Stimulated activated CD4-positive, alpha-beta T cell treated with anti-CD3 and anti-CD28 coated beads, Interleukin-15, amount 100 ng/mL, for 48 hours (primary cell): ENCODE results near the gene PDC.
"Not testable (repeated sequence)": the region's sequence is repeated elsewhere in the genome, so short reads cannot be mapped to it uniquely, and the experiment has no call there.

Source experiments
- DNase-seq, 2 donors: peaks; one replicate each; pipeline ENCODE4 v3.0.0-alpha.2; 2020; ENCODE audit warnings: low read depth in 2 of 2

The PDC gene

DNA sequence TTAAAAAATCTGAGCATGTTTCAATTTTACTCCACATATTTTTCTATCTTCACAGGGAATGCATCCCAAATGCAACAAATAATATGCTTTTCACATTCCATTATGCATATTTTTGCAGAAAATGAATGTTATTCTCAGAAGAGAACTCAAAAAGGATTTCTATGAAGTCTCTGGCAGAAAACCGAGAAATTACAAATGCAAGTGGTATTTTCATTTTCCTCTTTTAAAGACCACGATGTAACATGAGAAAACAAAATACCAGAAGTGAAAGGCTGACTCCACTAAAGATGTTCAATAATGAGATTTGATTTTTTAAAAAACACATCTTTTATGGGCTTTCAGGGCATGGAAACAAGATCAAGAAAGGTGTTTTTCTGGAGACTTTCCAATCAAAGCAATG lies 5.0 kb upstream of the PDC start:
- DNase-seq: no peak

DNA sequence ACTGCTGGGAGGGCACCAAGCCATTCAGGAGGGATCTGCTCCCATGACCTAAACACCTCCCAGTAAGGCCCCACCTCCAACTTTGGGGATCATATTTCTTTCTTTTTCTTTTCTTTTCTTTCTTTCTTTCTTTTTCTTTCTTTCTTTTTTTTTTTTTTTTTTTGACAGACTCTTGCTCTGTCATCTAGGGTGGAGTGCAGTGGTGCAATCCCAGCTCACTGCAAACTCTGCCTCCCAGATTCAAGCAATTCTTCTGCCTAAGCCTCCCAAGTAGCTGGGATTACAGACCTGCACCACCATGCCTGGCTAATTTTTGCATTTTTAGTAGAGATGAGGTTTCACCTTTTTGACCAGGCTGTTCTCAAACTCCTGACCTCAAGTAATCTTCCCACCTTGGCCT lies 4.6 kb upstream of the PDC start:
- DNase-seq: not testable (repeated sequence)

DNA sequence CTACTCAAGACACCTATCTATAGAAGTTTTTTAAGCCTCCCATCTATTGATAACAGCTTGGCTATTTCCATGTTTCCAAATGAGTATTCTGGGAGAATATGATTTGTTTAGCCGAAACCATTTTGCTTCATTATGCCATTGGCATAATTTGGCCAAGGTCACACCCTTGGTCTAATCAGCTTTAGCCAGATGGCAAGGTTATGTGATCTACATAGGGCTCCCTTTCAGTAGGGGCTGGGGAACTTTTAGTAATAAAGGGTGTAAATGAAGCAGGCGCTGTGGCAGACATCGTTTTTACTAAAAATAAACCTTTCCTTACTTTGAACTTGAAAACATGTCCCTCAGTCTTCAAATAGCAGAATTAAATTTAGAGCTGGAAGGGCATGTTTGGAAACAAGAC lies 3.0 kb upstream of the PDC start:
- DNase-seq: no peak

DNA sequence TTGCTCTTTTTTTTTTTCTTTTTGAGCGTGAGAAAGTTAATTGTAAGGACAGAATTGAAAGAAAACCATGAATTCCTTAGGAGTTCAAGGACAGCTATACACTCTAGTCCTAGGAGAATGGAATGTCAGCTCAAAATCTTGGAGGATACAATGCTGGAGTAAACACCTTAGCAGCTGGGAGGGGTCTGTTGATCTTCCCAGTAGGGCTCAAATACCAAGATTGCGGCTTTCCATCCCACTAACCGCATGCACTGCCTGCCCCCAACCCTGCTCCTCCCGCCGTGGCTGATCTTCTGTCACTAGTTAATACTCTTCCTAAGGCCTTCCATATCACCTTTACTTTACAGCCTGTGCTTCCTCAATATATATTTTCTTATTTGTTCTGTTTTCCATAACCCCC lies 2.6 kb upstream of the PDC start:
- DNase-seq: no peak

DNA sequence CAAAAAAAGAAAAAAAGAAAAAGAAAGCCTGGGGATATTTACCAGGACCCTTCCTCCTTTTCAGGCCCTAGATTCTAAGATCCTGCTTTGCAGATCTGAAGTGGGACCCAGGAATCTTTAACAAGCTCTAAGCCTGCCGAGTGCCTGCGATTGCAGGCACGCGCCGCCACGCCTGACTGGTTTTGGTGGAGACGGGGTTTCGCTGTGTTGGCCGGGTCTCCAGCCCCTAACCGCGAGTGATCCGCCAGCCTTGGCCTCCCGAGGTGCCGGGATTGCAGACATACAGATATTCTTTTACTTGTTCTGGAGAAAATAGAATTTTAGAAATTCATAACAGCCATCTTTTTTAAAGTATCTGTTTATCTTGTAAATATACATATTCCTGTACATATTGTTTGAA lies 1.8 kb downstream of the PDC start:
- DNase-seq: not testable (repeated sequence)

DNA sequence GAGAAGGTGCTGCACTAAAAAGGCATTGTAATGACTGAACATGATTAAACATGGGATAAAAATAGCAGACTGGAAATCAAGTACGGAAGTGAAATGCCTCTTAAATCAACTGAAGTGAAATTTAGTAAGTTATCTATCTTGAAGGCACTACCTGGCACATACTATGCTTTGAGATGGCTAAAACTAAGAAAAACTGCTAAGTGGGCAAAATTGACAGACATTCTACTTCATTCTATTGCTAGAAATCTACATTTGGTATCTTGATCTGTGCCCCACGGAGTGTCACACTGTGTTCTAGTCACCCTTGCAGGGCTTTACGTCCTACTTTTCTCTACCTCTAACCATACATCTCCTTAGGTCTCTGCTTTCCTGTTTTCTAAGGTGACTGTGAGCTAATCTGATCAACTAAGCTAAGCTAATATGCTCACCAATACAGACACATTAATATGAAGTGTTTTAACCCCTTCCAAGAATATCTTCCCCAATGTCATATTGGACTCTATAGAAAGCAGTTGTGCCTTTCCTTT lies 4.1 kb downstream of the PDC start:
- DNase-seq: no peak

DNA sequence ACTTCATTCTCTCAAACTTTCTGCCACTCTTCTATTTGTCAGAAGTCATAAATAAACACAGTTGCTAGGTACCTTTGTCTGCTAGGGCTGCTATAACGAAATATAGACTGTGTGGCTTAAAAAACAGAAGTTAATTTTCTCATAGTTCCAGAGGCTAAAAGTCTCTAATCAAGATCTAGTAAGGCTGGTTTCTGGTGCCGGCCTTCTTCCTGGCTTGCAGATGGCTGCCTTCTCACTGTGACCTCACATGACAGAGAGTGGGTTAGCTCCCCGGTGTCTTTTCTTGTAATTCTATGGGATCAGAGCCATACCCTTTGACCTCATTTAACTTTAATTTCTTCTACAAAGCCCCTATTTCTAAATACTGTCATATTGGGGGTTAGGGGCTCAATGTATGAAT lies 5.9 kb downstream of the PDC start:
- DNase-seq: no peak

DNA sequence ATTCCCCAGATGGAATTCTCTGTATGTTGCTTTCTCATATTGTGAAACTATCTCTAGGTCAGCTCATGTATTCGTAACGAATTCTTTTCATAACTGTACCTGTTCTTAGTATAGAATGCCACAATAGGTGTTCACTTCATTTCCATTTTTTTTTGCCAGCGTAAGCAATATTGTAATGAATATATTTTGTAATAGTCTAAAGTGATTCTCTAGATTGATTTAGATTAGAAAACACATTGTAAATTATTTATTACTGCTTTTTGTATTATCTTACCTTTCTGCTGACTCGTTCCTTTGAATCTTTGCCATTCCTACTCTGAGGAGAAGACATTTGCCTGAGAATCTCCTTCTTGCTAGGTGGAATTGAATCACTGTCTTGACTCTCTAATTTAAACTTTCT lies 14.8 kb downstream of the PDC start:
- no peak for DNase-seq

DNA sequence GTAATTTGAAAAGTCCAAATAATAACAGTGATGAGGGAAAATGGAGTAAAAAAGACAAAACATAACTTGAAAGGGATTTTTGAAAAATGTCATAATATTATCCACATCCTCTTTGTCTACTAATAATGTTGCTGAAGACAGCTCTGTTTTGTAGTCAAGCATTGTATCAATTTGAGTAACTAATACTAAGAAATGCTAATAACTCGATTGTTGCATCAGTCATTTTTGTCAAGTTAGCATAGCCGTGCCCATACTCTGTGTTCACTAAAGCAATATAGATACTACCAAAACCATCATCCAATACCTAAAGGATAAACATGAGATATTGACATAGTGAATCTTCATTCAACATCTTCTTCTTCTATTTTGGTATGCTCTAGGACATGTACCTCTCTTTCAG lies 17.3 kb downstream of the PDC start:
- no peak for DNase-seq

DNA sequence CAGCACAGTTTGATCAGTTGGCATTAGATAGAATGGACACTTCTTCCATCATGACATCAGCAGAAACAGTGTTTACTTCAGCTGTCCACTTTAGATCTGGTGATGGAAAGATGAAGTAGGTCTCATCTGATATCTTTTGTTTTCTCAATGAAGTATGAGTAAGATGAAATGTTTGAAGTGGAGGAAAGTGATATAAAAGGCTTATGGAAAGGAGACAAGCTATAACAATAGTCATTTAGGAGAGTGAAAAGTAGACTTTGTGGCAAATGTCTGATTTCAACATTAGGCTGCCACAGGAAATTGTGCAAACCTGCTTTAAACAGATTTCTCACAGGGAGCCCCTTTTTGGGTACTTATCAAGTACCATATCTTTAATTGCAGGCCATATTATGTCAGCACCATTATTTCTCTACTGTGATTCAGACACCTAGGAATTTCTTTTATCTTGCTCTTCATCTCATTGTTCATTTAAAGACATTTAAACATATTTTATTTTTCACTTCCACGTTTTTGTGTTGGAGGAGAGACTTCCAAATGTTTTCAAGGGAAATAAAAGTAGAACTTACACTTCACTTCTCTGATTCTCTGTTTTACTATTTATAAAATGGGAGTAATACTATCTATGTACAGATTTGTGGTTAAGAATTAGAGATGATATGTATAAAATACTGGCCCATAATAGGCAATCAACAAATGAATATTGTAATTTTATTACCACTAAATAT lies 18.1 kb downstream of the PDC start:
- no peak for DNase-seq

DNA sequence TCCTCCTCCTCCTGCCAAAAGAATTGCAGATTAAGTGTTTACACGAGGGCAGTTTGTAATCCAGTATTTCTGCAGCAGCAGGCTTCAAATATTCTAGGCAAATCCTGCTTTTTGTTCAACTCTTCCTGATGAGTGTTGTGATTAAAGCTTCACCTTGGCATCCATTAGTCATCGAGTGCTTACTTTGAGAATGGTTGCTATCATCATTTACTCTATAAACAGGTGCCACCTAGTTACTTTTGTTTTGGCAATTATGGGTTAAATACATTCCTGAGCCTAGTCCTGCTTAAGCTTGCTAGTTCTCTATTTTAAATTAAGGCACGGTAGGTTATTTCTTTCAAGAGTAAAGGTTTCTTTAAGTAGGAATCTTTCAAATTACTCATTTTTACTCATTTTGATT lies 20.3 kb downstream of the PDC start:
- no peak for DNase-seq

DNA sequence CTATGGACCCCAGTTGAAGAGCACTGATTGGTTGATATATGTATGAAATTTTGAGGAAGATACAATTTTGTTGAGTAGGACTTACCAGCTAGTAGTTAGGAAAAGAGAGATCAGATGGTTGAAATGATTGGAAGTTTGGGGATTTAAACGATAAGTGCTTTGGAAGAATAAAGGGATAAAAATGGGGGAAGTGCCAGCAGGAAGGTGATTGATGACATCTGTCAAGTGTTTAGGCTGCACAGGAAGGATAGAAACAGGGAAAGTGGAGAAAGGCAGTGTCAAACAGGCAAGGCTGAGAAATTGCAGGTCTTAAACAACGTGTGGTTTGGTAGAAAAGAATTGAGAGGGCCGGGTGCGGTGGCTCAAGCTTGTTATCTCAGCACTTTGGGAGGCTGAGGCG lies 22.3 kb downstream of the PDC start:
- DNase-seq: no peak

DNA sequence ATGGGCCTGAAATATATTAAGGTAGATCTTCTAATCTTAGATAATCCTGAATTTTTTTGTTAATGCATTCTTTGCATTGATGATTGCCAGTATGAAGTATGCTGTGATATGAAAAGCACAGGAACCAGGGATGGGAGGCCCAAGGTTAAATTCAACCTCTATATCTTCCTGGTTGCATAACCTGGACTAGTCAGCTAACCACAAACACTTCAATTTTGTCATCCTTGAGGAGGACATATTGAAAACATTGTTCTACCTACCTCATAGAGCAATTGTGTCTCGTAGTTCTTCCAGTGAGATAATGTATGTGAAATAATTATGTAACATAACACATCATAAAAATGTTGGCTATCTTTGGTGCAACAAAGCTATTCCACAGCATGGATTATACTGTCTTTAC lies 25.6 kb downstream of the PDC start:
- no peak for DNase-seq

DNA sequence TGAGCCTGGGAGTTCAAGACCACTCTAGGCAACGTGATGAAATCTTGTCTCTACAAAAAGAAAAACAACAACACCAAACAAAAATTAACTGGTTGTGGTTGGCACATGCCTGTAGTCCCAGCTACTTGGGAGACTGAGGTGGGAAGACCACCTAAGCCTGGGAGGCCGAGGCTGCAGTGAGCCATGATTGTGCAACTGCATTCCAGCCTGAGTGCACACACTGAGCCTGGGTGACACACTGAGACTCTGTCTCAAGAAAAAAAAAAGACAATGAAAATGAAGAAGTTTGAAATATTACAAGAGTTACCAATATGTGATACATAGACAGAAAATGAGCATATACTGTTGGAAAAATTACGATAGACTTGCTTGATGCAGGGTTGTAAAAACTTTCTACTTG lies 31.9 kb downstream of the PDC start:
- no peak for DNase-seq

DNA sequence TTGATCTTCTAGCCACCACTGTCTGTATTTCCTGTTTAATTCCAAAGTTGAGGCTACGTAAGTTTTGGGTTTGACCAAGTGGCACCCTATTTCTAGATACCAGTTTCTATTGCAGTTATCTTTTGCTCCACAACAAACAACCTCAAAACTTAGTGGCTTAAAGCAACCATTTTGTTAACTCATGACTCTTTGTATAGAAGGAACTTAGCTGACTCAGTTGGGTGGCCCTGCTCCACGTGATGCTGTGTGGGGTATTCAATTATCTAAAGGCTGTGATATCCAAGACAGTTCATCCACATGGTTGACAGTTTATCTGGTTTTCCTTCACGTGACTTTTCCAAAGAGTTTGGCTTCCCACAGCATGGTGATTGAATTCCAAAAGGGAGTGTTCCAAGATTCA lies 34.8 kb downstream of the PDC start:
- no peak for DNase-seq

DNA sequence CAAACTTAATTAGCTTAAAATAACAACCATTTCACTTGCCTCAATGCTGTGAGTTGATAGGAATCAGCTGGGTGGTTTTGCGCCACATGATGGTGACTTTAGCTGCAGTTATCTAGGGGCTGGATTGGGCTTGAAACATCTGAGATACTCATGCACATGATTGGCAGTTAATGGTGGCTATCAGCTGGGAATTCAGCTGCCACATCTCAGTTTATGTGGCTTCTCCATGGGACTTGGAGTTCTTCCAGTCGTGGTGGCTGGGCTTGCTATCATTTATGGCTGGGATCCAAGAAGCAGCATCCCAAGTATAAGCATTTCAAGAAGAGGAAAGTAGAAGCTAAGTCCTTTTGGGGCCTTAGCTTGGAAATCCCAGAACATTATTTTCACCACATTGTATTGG lies 36.4 kb downstream of the PDC start:
- no peak for DNase-seq

DNA sequence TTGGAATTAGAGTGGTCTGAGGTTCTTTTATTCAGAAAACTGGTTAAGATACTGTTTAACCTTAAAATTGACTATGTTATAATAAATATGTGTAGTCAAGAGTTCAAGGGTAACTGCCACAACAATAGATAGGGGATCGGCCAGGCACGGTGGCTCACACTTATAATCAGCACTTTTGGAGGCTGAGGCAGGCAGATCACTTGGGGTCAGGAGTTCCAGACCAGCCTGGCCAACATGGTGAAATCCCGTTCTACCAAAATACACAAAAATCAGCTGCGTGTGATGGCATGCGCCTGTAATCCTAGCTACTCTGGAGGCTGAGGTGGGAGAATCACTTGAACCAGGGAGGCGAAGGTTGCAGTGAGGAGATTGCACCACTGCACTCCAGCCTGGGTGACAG lies 39.5 kb downstream of the PDC start:
- DNase-seq: no peak

DNA sequence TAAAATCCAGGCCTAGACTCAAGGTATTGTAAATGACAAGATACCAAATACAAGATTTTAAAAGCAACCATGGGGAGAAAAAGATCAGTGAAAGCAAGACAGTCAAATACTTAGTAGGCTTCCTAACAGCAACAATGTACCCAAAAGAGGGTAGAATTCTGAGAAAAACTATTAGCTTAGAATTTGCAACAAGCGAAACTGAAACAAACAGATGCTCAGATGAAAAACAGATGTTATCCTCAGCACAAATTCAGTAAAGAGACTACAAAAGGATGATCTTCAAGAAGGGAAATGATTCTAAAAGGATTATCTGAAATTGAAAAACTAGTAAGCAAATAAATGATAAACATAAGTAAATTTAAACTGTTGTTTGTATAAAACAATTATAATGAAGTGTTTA lies 40.0 kb downstream of the PDC start:
- no peak for DNase-seq

DNA sequence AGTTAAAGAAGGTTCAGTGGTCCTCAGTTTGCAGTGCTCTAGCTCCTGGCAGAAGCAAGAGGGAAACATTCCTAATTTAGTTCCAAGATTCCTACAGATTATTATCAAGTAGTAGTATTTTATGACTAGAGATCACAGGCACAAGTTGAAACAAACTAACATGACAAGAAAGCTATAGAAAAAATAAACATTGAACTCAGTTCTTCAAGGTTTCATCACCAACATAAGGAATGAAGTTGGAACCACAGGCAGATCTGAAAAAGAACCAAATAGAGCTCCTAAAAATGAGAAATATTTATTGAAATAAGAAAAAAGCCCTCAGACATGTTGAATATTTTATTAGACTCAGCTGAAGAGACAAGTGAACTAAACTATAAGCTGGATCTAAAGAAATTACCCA lies 40.6 kb downstream of the PDC start:
- DNase-seq: no peak

DNA sequence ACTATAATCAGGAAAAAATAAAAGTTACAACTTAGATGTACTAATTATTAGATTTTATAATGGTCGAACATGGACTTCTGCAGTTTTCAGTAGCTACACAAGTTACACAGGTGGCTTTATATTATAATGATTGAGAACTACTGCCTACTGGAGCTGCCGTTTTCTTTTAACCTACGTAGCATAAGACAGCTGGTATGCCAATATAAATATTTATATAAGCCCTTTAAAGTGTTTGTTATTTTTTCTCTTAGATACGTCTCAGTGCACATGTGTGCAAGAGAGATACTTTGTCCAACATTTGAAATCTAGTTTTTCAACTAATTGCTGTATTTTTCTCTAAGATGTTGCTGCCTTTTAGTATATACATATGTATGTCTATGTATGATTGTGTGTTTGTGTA lies 42.4 kb downstream of the PDC start:
- DNase-seq: no peak

DNA sequence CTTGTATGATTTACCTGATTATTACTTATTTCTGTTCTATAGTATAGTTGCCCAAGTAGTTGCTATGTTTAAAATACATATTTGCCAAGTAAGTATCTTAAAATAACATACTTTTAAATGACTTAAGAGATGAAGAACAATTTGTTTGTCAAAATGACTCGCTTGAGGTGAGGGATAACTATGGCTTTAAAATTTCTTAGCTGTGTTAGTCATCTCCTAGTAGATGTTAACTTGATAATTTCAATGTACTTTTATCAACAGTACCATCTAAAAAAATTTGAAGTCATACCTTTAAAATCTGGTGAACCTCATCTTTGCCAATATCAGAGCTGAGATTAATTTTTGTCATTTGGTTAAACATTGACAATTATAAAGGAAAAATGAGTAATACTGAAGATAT lies 47.6 kb downstream of the PDC start:
- DNase-seq: no peak

DNA sequence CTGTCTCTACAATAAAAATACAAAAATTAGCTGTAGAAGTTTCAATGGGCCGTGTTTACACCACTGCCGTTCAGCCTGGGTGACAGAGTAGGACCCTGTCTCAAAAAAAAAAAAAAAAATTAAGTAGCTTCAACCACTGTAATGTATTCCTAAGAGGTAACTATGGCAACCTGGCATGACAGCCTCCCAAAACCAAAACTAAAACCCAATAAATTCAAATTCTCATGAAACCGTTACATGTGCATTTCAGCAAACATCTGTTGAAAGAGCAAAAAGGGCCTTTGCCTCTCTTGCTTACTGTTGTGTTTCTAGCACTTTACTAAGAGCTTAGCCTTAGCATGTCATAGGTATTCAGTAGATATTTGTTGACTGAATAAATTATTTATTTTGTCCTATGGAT lies 51.8 kb downstream of the PDC start:
- DNase-seq: no peak

DNA sequence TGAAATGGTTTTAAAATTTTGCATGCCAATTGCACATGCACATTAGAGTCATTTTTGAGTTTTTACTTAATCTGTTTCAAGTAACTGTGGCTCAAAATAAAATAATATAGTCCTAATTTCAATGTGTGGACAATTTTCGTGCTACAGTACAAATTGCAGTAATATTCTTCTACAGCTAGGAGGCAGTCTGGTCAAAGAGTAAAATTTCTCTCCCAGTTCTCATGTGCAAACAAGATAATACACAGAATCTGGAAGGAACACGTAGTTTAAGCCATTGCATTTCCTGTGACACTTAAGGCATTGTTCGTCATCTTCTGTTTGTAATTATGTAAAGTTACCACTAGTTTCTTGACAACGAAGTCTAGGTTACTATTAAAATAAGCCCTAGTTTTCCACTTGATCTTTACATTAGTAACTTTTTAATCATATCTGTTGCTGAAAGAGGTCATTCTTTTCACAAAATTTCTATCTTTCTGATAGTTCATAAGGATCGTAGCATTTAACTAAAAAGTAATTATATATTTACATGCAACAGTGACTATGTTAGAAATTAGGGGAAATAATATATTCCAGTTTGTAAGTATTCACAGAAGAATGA lies 56.4 kb downstream of the PDC start:
- DNase-seq: no peak

DNA sequence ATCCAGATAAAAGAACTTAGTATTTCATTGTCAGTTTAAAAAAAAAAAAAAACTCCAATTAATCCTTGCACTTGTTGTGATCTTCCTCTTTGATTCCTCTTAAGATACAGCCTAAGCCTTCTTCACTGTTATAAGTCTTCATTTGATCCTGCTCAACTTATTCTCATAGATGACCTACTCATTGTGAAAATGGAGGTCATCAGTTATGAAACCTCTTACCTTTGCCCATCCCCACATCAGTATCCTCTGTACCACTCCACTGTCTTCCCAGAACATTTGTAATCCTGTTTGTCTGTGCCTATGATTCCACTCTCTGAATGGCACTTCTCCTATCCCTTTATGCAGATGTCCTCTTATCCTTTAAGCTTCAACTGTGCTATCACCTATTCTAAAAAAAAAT lies 57.3 kb downstream of the PDC start:
- DNase-seq: no peak
